Right lobe of liver (tissue), 6 donors: ENCODE results near the gene FLOT1. TPM values are rescaled to one million over a fixed set of nuclear protein-coding genes. Genes with fewer than 3 reads are reported as not detected.
A peak's percentile ranks its signal among the peaks of the same experiment; 100 is the strongest.

Experiments
- ATAC-seq, 4 donors: fragments of 200-7000 bp; cut with Tn5 transposase; one replicate each; pipeline ENCODE4 v1.9.1; 2020; ENCODE audit warnings: mild to moderate bottlenecking in 4 of 4, moderate library complexity in 4 of 4
- DNase-seq, 3 donors: peaks; one replicate each; pipeline ENCODE4 v3.0.0-alpha.2; 2020
- H3K27ac ChIP-seq, 3 donors: fragments of 200-600 bp; one replicate each; pipeline ENCODE4 v1.8.0; 2022
- H3K27me3 ChIP-seq, 2 donors: fragments of 200-600 bp; one replicate each; pipeline ENCODE4 v1.8.0; 2022
- H3K36me3 ChIP-seq, 4 donors: fragments of 200-600 bp; sonication (generic) in 1 of 4; one replicate each; pipeline versions ENCODE4 v1.5.1 to v1.8.0; 2017 to 2022; ENCODE audit warnings: control low read depth in 1 of 4
- H3K4me1 ChIP-seq, 4 donors: fragments of 200-600 bp; sonication (generic) in 1 of 4; one replicate each; pipeline versions ENCODE4 v1.5.1 to v1.8.0; 2017 to 2022; ENCODE audit warnings: control low read depth in 1 of 4
- H3K4me3 ChIP-seq, 3 donors: fragments of 200-600 bp; one replicate each; pipeline ENCODE4 v1.8.0; 2022
- H3K9me3 ChIP-seq, 4 donors: fragments of 200-600 bp; sonication (generic) in 1 of 4; one replicate each; pipeline versions ENCODE4 v1.5.1 to v1.8.0; 2017 to 2022; ENCODE audit warnings: control low read depth in 1 of 4
- CTCF ChIP-seq, 4 donors: fragments of 200-600 bp in 3 of 4; fragments of 450-650 bp in 1 of 4; IDR thresholded peaks; one replicate each; pipeline versions ENCODE4 v1.5.1 to v1.8.0; 2016 to 2022; ENCODE audit warnings: antibody characterized with exemption in 4 of 4, mild to moderate bottlenecking in 2 of 4
- POLR2A ChIP-seq: fragments of 450-650 bp; IDR thresholded peaks from one replicate; pipeline ENCODE4 v1.6.1; 2017; ENCODE audit warnings: antibody characterized with exemption, mild to moderate bottlenecking
- WGBS: methylation state at CpG from one replicate; pipeline ENCODE4 v1.1.6; 2018; ENCODE audit warnings: low coverage, low lambda C conversion rate; ENCODE audit not compliant: insufficient coverage; ENCODE audit errors: missing lambda C conversion rate; 5-methylcytosine and 5-hydroxymethylcytosine counted together
- intact Hi-C, 2 donors: fragments of 100-400 bp; cut with DNase I; formaldehyde crosslinking; loops; one replicate each; pipeline versions ENCODE4 v1.11.2 to v1.14.1; 2022
- total RNA-seq, 6 experiments: library from RNA; depleted of rRNA in 2 of 6; stranded (reverse); fragments of >200 nt in 2 of 6; fragmentation: NEBNext Ultra II Directional in 3 of 6; extraction: Animal tissue kit (Norgen Biotek cat#: 25700) in 3 of 6; gene quantifications; one replicate each; pipeline versions ENCODE4 v1.1.0 to v1.2.4, GENCODE V29; 2016 to 2023
- donor health status: DM: no; HTN: yes; CAD: no.
- donor health status: DM: no; HTN: no; CAD: no.
- donor health status: DM: no; HTN: no; CAD: no.
- donor health status: DM: no; HTN: yes; CAD: no.
- donor health status: DM: no; HTN: yes; CAD: no.

FLOT1 gene
- total RNA-seq, 6 experiments from 2014 or later = 37.1 to 92.2 (median 73.5) TPM

GRCh38 chr6:30782425-30783014 is 40.0 kb upstream of the FLOT1 start:
- ATAC-seq (peak; percentile 49 to 64 (median 56)), DNase-seq (no peak)
- H3K4me3 ChIP-seq = no peak overlapping the region
- H3K27ac ChIP-seq = peak overlapping the region; percentile 89 to 92 (median 89)
- TF ChIP-seq CTCF (IDR thresholded peaks at IDR 0.05) (no peak), POLR2A (no peak)
- no peaks in the 10 kb centered on the region for H3K9me3 ChIP-seq
- no peaks in the 10 kb centered on the region for H3K36me3 ChIP-seq
- intact Hi-C loops = no loop called here
- no peaks in the 10 kb centered on the region for H3K27me3 ChIP-seq
- H3K4me1 ChIP-seq = peaks cover 2 to 32% (median 7%) of the 10 kb centered on the region in 4 donors

- peaks cover 2 to 32% (median 7%) of the 10 kb centered on the region in 4 donors for H3K4me1 ChIP-seq
- peak overlapping the region in 1 of 3 donors; percentile 34 for H3K4me3 ChIP-seq
- peak; percentile 95 to 98 (median 95) for DNase-seq
- TF ChIP-seq CTCF (IDR thresholded peaks at IDR 0.05) = no peak
- TF ChIP-seq POLR2A = peak; percentile 73
- no peaks in the 10 kb centered on the region for H3K36me3 ChIP-seq
- intact Hi-C loops = no loop called here
- ATAC-seq = peak; percentile 78 to 84 (median 81)
- under 1% methylated on average over 13 of the region's 13 CpGs for WGBS
- H3K27me3 ChIP-seq = no peaks in the 10 kb centered on the region
- no peaks in the 10 kb centered on the region for H3K9me3 ChIP-seq
- H3K27ac ChIP-seq = peak overlapping the region; percentile 89 to 92 (median 89)
Observed at GRCh38 chr6:30781743-30782424, 39.4 kb upstream of the FLOT1 start.

GRCh38 chr6:30781395-30781742 is 38.9 kb upstream of the FLOT1 start:
- H3K27ac ChIP-seq = peak overlapping the region; percentile 89 to 92 (median 89)
- H3K36me3 ChIP-seq = no peaks in the 10 kb centered on the region
- intact Hi-C loops = no loop called here
- H3K4me3 ChIP-seq = peak overlapping the region in 1 of 3 donors; percentile 34
- no peak for DNase-seq
- H3K9me3 ChIP-seq = no peaks in the 10 kb centered on the region
- no peak for TF ChIP-seq CTCF (IDR thresholded peaks at IDR 0.05)
- TF ChIP-seq POLR2A = no peak
- H3K27me3 ChIP-seq = no peaks in the 10 kb centered on the region
- WGBS = 60% methylated on average over 1 of the region's 4 CpGs
- ATAC-seq = no peak
- H3K4me1 ChIP-seq = peaks cover 2 to 32% (median 7%) of the 10 kb centered on the region in 4 donors

- Histone ChIP-seq H3K36me3 (no peaks in the 10 kb centered on the region), H3K4me1 (peaks cover 2 to 32% (median 7%) of the 10 kb centered on the region in 4 donors), H3K27me3 (no peaks in the 10 kb centered on the region), H3K27ac (peak overlapping the region in 2 of 3 donors; percentile 53 to 89), H3K4me3 (no peak overlapping the region), H3K9me3 (no peaks in the 10 kb centered on the region)
- intact Hi-C loops = no loop called here
- TF ChIP-seq CTCF (IDR thresholded peaks at IDR 0.05) (no peak), POLR2A (no peak)
- WGBS = 100% methylated on average over 1 of the region's 1 CpG
- ATAC-seq = no peak
- DNase-seq = no peak
Observed at GRCh38 chr6:30780642-30780920, 38.1 kb upstream of the FLOT1 start.
